NB4 (cell line): ENCODE measurements around the gene PDGFB.

ENCODE experiments used
- DNase-seq: peaks from one replicate; pipeline ENCODE4 v3.0.0; 2010; ENCODE audit warnings: low read depth
- H3K4me3 ChIP-seq: one replicate; pipeline ENCODE4 v1.5.1; 2011; ENCODE audit warnings: mild to moderate bottlenecking, low read depth, low read length, moderate library complexity
- MYC ChIP-seq: IDR thresholded peaks from 2 replicates; pipeline ENCODE4 v1.6.1; 2011; ENCODE audit warnings: low read depth, low read length
- POLR2A ChIP-seq: IDR thresholded peaks from 2 replicates; pipeline ENCODE4 v1.6.1; 2011; ENCODE audit warnings: mild to moderate bottlenecking; ENCODE audit not compliant: insufficient read length; ENCODE audit errors: extremely low read depth
- TF ChIP-seq, protein P1 (sequence below): IDR thresholded peaks from one replicate; pipeline ENCODE4 v1.5.1; 2012; ENCODE audit warnings: low read depth, low read length
- TF ChIP-seq, protein P2 (sequence below): IDR thresholded peaks from 2 replicates; pipeline ENCODE4 v1.6.1; 2011; ENCODE audit warnings: low read depth, low read length

PDGFB gene

DNA sequence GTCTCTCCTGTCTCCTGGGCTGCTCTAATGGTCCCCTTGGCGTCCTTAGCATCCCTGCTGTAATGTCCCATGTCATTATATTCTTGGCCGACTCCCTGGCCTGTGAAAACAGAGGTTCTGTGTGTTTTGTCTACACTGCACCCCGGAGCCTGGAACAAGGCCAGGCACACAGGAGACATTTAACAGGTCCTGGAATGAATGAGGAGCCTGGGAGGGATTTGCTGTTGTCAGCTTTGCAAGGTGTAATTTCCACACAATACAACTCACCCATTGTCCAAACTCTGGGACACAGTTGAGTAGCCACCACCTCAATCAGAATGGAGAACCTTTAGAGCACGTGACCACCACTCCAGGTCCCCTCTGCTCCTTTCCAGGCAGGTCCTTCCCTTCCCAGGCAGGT, 14.9 kb upstream of the PDGFB start:
- TF ChIP-seq, protein P1, sequence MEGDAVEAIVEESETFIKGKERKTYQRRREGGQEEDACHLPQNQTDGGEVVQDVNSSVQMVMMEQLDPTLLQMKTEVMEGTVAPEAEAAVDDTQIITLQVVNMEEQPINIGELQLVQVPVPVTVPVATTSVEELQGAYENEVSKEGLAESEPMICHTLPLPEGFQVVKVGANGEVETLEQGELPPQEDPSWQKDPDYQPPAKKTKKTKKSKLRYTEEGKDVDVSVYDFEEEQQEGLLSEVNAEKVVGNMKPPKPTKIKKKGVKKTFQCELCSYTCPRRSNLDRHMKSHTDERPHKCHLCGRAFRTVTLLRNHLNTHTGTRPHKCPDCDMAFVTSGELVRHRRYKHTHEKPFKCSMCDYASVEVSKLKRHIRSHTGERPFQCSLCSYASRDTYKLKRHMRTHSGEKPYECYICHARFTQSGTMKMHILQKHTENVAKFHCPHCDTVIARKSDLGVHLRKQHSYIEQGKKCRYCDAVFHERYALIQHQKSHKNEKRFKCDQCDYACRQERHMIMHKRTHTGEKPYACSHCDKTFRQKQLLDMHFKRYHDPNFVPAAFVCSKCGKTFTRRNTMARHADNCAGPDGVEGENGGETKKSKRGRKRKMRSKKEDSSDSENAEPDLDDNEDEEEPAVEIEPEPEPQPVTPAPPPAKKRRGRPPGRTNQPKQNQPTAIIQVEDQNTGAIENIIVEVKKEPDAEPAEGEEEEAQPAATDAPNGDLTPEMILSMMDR = no peak
- TF ChIP-seq, protein P2, sequence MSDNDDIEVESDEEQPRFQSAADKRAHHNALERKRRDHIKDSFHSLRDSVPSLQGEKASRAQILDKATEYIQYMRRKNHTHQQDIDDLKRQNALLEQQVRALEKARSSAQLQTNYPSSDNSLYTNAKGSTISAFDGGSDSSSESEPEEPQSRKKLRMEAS = no peak
- TF ChIP-seq POLR2A (no peak), MYC (no peak)
- no peak for DNase-seq
- H3K4me3 ChIP-seq = no peak overlapping the region

DNA sequence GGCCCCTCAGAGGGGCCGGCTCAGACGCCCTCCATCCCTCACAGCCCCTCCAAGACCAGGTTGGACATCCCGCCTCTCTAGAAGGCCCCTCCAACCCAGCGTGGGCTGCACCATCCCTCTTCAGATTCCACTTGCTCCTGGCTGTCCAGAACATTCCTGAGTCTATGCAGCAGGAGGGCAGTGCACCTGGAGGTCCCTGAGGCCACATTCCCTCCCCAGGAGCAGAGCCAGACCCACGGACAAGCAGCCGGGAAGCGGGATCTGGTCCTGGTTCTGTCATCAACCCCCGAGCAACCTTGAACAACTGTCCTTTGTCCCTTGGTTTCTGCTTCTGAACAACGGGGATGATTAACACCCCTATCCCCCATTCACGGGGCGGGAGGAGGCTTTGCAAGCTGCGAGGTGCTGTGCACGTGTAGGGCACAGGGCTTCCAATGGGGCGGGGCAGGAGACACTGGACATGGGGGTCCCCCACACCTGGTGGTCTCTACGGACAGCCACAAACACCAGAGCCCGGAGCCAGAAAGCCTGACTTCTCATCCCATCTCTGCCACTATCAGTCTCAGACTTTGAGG, 13.2 kb upstream of the PDGFB start:
- no peak for DNase-seq
- TF ChIP-seq POLR2A = no peak
- TF ChIP-seq, protein P2 = no peak
- no peak for TF ChIP-seq MYC
- TF ChIP-seq, protein P1 = no peak
- H3K4me3 ChIP-seq = no peak overlapping the region

DNA sequence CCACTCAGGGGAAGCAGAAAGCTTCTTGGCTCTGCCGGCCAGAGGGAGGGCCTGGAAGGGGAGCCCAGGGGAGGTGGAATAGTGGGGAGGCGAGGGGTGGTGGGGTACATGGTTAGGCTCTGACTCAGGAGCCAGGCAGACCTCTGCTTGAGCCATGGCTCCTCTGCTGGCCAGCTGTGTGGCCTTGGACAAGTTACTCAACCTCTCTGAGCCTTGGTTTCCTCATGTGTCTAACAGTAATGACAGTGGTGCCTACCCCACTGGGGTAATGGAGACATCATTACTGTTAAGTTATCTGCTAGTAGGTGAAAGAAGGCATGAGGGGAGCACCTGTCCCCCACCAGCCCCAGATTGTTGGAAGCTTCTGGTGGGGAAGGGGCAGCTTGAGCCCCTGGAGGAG, 12.2 kb upstream of the PDGFB start:
- H3K4me3 ChIP-seq = no peak overlapping the region
- no peak for DNase-seq
- TF ChIP-seq POLR2A (no peak), MYC (no peak)
- TF ChIP-seq, protein P1 = no peak
- TF ChIP-seq, protein P2 = no peak

DNA sequence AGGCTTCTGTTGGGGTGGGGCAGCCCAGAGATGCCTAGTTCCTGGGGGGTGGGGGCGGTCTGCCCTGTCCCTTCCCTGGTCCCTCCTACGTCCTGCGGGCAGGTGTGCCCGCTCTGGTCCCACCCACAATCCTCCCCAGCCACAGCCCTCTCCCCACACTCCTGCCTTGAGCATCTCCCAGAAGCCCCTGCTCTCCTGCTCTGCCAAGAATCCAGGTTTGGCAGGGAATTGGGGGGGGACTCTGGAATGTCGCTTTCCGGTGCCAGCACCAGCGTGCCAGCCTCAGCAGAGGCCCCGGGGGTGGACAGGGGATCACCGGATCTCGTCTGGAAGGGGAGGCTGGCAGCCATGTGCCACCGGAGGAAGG, 11.4 kb upstream of the PDGFB start:
- H3K4me3 ChIP-seq = no peak overlapping the region
- no peak for TF ChIP-seq POLR2A
- TF ChIP-seq, protein P1 = no peak
- no peak for TF ChIP-seq MYC
- TF ChIP-seq, protein P2 = no peak
- no peak for DNase-seq

DNA sequence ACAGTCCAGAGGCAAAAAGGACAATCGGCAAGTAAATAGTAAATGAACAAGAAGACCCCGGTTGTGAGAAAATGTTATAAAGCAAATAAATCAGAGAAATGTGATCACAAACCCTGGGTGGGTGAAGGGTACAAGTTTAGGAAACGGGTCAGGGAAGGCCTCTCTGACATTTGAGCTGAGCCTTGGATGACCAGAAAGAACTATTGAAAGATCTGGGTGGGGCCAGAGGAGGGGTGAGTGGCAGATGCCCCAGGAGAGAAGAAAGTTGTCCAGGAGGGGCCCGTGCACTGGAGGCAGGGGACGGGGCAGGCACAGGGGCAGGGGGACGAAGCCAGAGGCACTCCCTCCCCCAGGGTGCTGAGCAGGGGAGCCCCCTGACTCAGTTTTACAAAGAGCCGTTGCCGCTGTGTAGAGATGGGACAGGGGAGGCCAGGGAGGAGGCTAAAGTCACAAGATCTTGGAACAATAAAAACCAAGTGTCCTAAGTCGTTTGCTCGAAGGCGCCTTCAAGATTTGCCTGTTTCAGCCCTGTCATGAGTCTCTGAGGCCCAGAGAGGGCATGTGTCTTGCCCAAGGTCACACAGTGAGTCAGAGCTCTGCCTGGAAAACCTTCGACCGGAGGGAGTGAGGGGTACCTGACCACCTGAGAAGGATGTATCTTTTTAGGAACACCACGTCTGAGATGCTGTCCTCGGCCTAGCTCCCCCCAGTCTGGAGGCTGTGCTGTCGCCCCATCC, 10.8 kb upstream of the PDGFB start:
- H3K4me3 ChIP-seq = no peak overlapping the region
- DNase-seq = no peak
- TF ChIP-seq MYC (no peak), POLR2A (no peak)
- TF ChIP-seq, protein P1 = no peak
- TF ChIP-seq, protein P2 = no peak
